HepG2 (cell line): ENCODE measurements around the gene CACNA1G. TPM values are rescaled to one million over a fixed set of nuclear protein-coding genes. Genes with fewer than 3 reads are reported as not detected.

Experiments
- BCL6 ChIP-seq: IDR thresholded peaks from 2 replicates; pipeline ENCODE4 v1.6.1; 2016; ENCODE audit warnings: missing genetic modification reagents, missing compliant biosample characterization
- CBX2 ChIP-seq, 2 experiments: fragments of 200-600 bp in 1 of 2; sonication (generic); formaldehyde crosslinking in 1 of 2; IDR thresholded peaks; 2 replicates each; pipeline versions ENCODE4 v1.7.0 to v1.8.1; 2018 to 2022; ENCODE audit warnings: low read depth in 2 of 2, low read length in 1 of 2, mild to moderate bottlenecking in 1 of 2, missing genetic modification reagents in 1 of 2
- DR1 ChIP-seq: sonication (generic); formaldehyde crosslinking; IDR thresholded peaks from 2 replicates; pipeline ENCODE4 v1.8.0; 2021; ENCODE audit warnings: mild to moderate bottlenecking, missing genetic modification reagents, inconsistent platforms
- FOXO1 ChIP-seq: sonication (generic); formaldehyde crosslinking; IDR thresholded peaks from 2 replicates; pipeline ENCODE4 v1.4.0; 2020; ENCODE audit warnings: missing genetic modification reagents
- FOXP4 ChIP-seq: sonication (generic); formaldehyde crosslinking; IDR thresholded peaks from 2 replicates; pipeline ENCODE4 v1.4.0; 2020; ENCODE audit warnings: missing genetic modification reagents
- HNRNPH1 ChIP-seq: fragments of 200-400 bp; formaldehyde crosslinking; optimal IDR thresholded peaks from 2 replicates; pipeline ENCODE3; 2017; ENCODE audit warnings: mild to moderate bottlenecking, low read depth, low read length
- KAT7 ChIP-seq: IDR thresholded peaks from 2 replicates; pipeline ENCODE4 v1.6.1; 2018; ENCODE audit warnings: borderline replicate concordance, missing compliant biosample characterization
- RELA ChIP-seq: sonication (generic); formaldehyde crosslinking; IDR thresholded peaks from 2 replicates; pipeline ENCODE4 v1.4.0; 2020; ENCODE audit warnings: missing genetic modification reagents
- SMAD3 ChIP-seq: sonication (generic); formaldehyde crosslinking; IDR thresholded peaks from 2 replicates; pipeline ENCODE4 v1.4.0; 2020; ENCODE audit warnings: missing genetic modification reagents
- SOX6 ChIP-seq, 2 experiments: fragments of 450-650 bp in 1 of 2; sonication (generic) in 1 of 2; formaldehyde crosslinking in 1 of 2; IDR thresholded peaks; 2 replicates each; pipeline versions ENCODE4 v1.4.0 to v1.6.1; 2017 to 2020; ENCODE audit warnings: antibody characterized with exemption in 1 of 2, mild to moderate bottlenecking in 1 of 2, missing genetic modification reagents in 1 of 2
- THAP7 ChIP-seq: sonication (generic); formaldehyde crosslinking; IDR thresholded peaks from 2 replicates; pipeline ENCODE4 v1.8.1; 2023; ENCODE audit warnings: mild to moderate bottlenecking, missing genetic modification reagents
- TRIM24 ChIP-seq: sonication (generic); formaldehyde crosslinking; IDR thresholded peaks from 2 replicates; pipeline ENCODE4 v1.8.0; 2022; ENCODE audit warnings: mild to moderate bottlenecking, missing genetic modification reagents
- ZBTB34 ChIP-seq: sonication (generic); formaldehyde crosslinking; IDR thresholded peaks from 2 replicates; pipeline ENCODE4 v1.8.0; 2022; ENCODE audit warnings: mild to moderate bottlenecking, missing genetic modification reagents
- ZGPAT ChIP-seq: IDR thresholded peaks from 2 replicates; pipeline ENCODE4 v1.6.1; 2016; ENCODE audit warnings: mild to moderate bottlenecking
- ZNF263 ChIP-seq: sonication (generic); formaldehyde crosslinking; IDR thresholded peaks from 2 replicates; pipeline ENCODE4 v1.4.0; 2020; ENCODE audit warnings: missing genetic modification reagents
- ZNF354B ChIP-seq: sonication (generic); formaldehyde crosslinking; IDR thresholded peaks from 2 replicates; pipeline ENCODE4 v1.8.0; 2022; ENCODE audit warnings: mild to moderate bottlenecking, missing genetic modification reagents
- ZNF382 ChIP-seq: sonication (generic); formaldehyde crosslinking; IDR thresholded peaks from 2 replicates; pipeline ENCODE4 v1.5.0; 2020; ENCODE audit warnings: missing genetic modification reagents, mild to moderate bottlenecking, borderline replicate concordance
- ZNF512 ChIP-seq: sonication (generic); formaldehyde crosslinking; IDR thresholded peaks from 2 replicates; pipeline ENCODE4 v1.4.0; 2020; ENCODE audit warnings: mild to moderate bottlenecking, missing genetic modification reagents
- ZSCAN21 ChIP-seq: sonication (generic); formaldehyde crosslinking; IDR thresholded peaks from 2 replicates; pipeline ENCODE4 v1.8.0; 2022; ENCODE audit warnings: mild to moderate bottlenecking, missing genetic modification reagents, moderate library complexity, borderline replicate concordance
- ZSCAN31 ChIP-seq: sonication (generic); formaldehyde crosslinking; IDR thresholded peaks from 2 replicates; pipeline ENCODE4 v1.5.0; 2020; ENCODE audit warnings: low read depth, mild to moderate bottlenecking, missing genetic modification reagents
- polyA plus RNA-seq, 8 experiments: library from polyadenylated mRNA; depleted of rRNA in 3 of 8; stranded (reverse) in 7 of 8; unstranded in 1 of 8; fragments of >200 nt; fragmentation: Illumina TruSeq in 4 of 8; extraction: Trizol in 4 of 8; gene quantifications; 2 replicates each; pipeline versions ENCODE4 v1.2.1 to v1.2.3, GENCODE V29; 2011 to 2016; ENCODE audit warnings: low read depth in 4 of 8, missing spikeins in 1 of 8, mixed read lengths in 1 of 8; ENCODE audit not compliant: insufficient read depth in 1 of 8
- total RNA-seq, 5 experiments: library from RNA; depleted of rRNA; stranded (reverse); fragments of >200 nt; fragmentation: Illumina TruSeq; extraction: Trizol; gene quantifications; 2 replicates each; pipeline ENCODE4 v1.2.3, GENCODE V29; 2016; ENCODE audit warnings: low read depth in 1 of 5

CACNA1G gene
- total and polyA plus RNA-seq, 2 of the 13 experiments (the other 11 are each of a cell fraction or from before 2014, with no cell fraction given) = 0.02 TPM; not detected in 1

- TF ChIP-seq ZGPAT = peak; percentile 56
- TF ChIP-seq ZNF263 = 0 out of 2 replicates have a peak, but pooled peaks have one; percentile 17
- no peak for TF ChIP-seq RELA (CRISPR knock-in tag)
- TF ChIP-seq SOX6 (IDR thresholded peaks at IDR 0.05) = no peak
- peak; percentile 82 for TF ChIP-seq SOX6 (CRISPR knock-in tag; IDR thresholded peaks at IDR 0.05)
- no peak for TF ChIP-seq ZSCAN21 (CRISPR knock-in tag)
- TF ChIP-seq BCL6 = peak; percentile 45
- no peak for TF ChIP-seq HNRNPH1
- no peak for TF ChIP-seq FOXO1 (CRISPR knock-in tag)
- TF ChIP-seq ZBTB34 (CRISPR knock-in tag) = peak; percentile 96
- no peak for TF ChIP-seq CBX2 (IDR thresholded peaks at IDR 0.05; ENCODE audit: low read depth, low read length)
- no peak for TF ChIP-seq CBX2 (CRISPR knock-in tag; IDR thresholded peaks at IDR 0.05; ENCODE audit: low read depth)
- peak; percentile 92 for TF ChIP-seq SMAD3 (CRISPR knock-in tag)
- no peak for TF ChIP-seq ZNF382 (CRISPR knock-in tag)
- no peak for TF ChIP-seq ZNF354B
- TF ChIP-seq ZSCAN31 = 0 out of 2 replicates have a peak, but pooled peaks have one; percentile 28
- TF ChIP-seq THAP7 (CRISPR knock-in tag) = no peak
- peak; percentile 43; the same call in 1 of the 2 replicates for TF ChIP-seq FOXP4 (CRISPR knock-in tag)
- TF ChIP-seq ZNF512 (CRISPR knock-in tag) = no peak
- peak; percentile 56; the same call in 1 of the 2 replicates for TF ChIP-seq TRIM24 (CRISPR knock-in tag)
- TF ChIP-seq DR1 (CRISPR knock-in tag) = no peak
- 0 out of 2 replicates have a peak, but pooled peaks have one; percentile 32 for TF ChIP-seq KAT7 (CRISPR knock-in tag)
Observed at GRCh38 chr17:50635982-50636803, 75.7 kb downstream of the CACNA1G start (continued).
